ENCODE measurements around the gene CCDC85A. TPM values are rescaled to one million over a fixed set of nuclear protein-coding genes. Genes with fewer than 3 reads are reported as not detected.
A peak's percentile ranks its signal among the peaks of the same experiment; 100 is the strongest.
"Not testable (repeated sequence)": the region's sequence is repeated elsewhere in the genome, so short reads cannot be mapped to it uniquely, and the experiment has no call there.

The CCDC85A gene
- total RNA-seq = under 1 TPM; 0.18 to 0.86 TPM
- 0.36 TPM for polyA plus RNA-seq (2013, experiment 1 of 2)
- polyA plus RNA-seq (2013, experiment 2 of 2) = 0.62 TPM
- long read RNA-seq, experiment 1, partial matches to known transcripts = 0 of 1 reads
- long read RNA-seq, experiment 1, other reads (novel, unspliced or antisense) = 1 of 1 reads
- long read RNA-seq, experiment 2, partial matches to known transcripts = 0 of 3 reads
- long read RNA-seq, experiment 2, other reads (novel, unspliced or antisense) = 3 of 3 reads
- long read RNA-seq, experiment 3, partial matches to known transcripts = 0 of 1 reads
- long read RNA-seq, experiment 3, other reads (novel, unspliced or antisense) = 1 of 1 reads
- long read RNA-seq, experiment 4 = 0 reads

- H3K4me3 ChIP-seq (ENCODE audit: low read length) = peak within 1 kb of the TSS; percentile 68
- no peaks in the 10 kb centered on the region for H3K4me1 ChIP-seq (ENCODE audit: control insufficient read depth, insufficient read depth, low read length)
- peaks cover 96% of the 10 kb centered on the region for H3K27me3 ChIP-seq (ENCODE audit: control insufficient read depth, insufficient read depth, low read length, poor library complexity, severe bottlenecking)
- H3K27me3 Mint-ChIP-seq (ENCODE audit: insufficient read depth) = peaks cover 94% of the 10 kb centered on the region
- H3K9me3 ChIP-seq (ENCODE audit: control insufficient read depth, low read length) = no peaks in the 10 kb centered on the region
- TF ChIP-seq, protein P1, sequence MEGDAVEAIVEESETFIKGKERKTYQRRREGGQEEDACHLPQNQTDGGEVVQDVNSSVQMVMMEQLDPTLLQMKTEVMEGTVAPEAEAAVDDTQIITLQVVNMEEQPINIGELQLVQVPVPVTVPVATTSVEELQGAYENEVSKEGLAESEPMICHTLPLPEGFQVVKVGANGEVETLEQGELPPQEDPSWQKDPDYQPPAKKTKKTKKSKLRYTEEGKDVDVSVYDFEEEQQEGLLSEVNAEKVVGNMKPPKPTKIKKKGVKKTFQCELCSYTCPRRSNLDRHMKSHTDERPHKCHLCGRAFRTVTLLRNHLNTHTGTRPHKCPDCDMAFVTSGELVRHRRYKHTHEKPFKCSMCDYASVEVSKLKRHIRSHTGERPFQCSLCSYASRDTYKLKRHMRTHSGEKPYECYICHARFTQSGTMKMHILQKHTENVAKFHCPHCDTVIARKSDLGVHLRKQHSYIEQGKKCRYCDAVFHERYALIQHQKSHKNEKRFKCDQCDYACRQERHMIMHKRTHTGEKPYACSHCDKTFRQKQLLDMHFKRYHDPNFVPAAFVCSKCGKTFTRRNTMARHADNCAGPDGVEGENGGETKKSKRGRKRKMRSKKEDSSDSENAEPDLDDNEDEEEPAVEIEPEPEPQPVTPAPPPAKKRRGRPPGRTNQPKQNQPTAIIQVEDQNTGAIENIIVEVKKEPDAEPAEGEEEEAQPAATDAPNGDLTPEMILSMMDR (conservative IDR thresholded peaks at IDR 0.05) = peak; percentile 96
- peak; percentile 96 for DNase-seq
- H3K36me3 ChIP-seq (ENCODE audit: control insufficient read depth, insufficient read depth, low read length) = no peaks in the 10 kb centered on the region
- H3K4me3 Mint-ChIP-seq = peak within 1 kb of the TSS; percentile 62
- peaks cover 17% of the 10 kb centered on the region for H3K4me1 Mint-ChIP-seq
- 0 to 2% methylated on average over 11 to 86 of the region's 86 CpGs for WGBS, 2 experiments (ENCODE audit: insufficient coverage in 1 of 2, insufficient read length in 1 of 2)
- H3K9me3 Mint-ChIP-seq = peaks cover 1% of the 10 kb centered on the region
- no peak within 1 kb of the TSS for H3K27ac ChIP-seq (ENCODE audit: low read depth, low read length)
- H3K36me3 Mint-ChIP-seq (ENCODE audit: low read depth) = no peaks in the 10 kb centered on the region
- H3K9ac ChIP-seq (ENCODE audit: extremely low read depth, low read length, poor library complexity, severe bottlenecking) = no peak within 1 kb of the TSS
- H3K27ac Mint-ChIP-seq = no peak within 1 kb of the TSS
Observed at GRCh38 chr2:56183643-56184499, at the start of gene CCDC85A. Gene CCDC85A, plus strand, starts transcription at chr2:56183990. Its CDS starts 635 bp downstream, at chr2:56184625.

- Histone ChIP-seq H3K27ac (ENCODE audit: low read depth, low read length) (no peak overlapping the region), H3K27me3 (ENCODE audit: control insufficient read depth, insufficient read depth, low read length, poor library complexity, severe bottlenecking) (no peaks in the 10 kb centered on the region), H3K9ac (ENCODE audit: extremely low read depth, low read length, poor library complexity, severe bottlenecking) (no peak overlapping the region), H3K4me3 (ENCODE audit: low read length) (no peak overlapping the region), H3K4me1 (ENCODE audit: control insufficient read depth, insufficient read depth, low read length) (no peaks in the 10 kb centered on the region), H3K9me3 (ENCODE audit: control insufficient read depth, low read length) (no peaks in the 10 kb centered on the region), H3K36me3 (ENCODE audit: control insufficient read depth, insufficient read depth, low read length) (no peaks in the 10 kb centered on the region)
- peaks cover 8% of the 10 kb centered on the region for H3K9me3 Mint-ChIP-seq
- no peaks in the 10 kb centered on the region for H3K27me3 Mint-ChIP-seq (ENCODE audit: insufficient read depth)
- TF ChIP-seq, protein P1 (conservative IDR thresholded peaks at IDR 0.05) = no peak
- no peak overlapping the region for H3K4me3 Mint-ChIP-seq
- H3K27ac Mint-ChIP-seq = no peak overlapping the region
- no peaks in the 10 kb centered on the region for H3K4me1 Mint-ChIP-seq
- no peaks in the 10 kb centered on the region for H3K36me3 Mint-ChIP-seq (ENCODE audit: low read depth)
- WGBS, 2 experiments (ENCODE audit: insufficient coverage in 1 of 2, insufficient read length in 1 of 2) = 83 to 88% methylated on average over 1 to 4 of the region's 4 CpGs
- no peak for DNase-seq
Observed at GRCh38 chr2:56134861-56135260, 48.9 kb upstream of the CCDC85A start.

DNA sequence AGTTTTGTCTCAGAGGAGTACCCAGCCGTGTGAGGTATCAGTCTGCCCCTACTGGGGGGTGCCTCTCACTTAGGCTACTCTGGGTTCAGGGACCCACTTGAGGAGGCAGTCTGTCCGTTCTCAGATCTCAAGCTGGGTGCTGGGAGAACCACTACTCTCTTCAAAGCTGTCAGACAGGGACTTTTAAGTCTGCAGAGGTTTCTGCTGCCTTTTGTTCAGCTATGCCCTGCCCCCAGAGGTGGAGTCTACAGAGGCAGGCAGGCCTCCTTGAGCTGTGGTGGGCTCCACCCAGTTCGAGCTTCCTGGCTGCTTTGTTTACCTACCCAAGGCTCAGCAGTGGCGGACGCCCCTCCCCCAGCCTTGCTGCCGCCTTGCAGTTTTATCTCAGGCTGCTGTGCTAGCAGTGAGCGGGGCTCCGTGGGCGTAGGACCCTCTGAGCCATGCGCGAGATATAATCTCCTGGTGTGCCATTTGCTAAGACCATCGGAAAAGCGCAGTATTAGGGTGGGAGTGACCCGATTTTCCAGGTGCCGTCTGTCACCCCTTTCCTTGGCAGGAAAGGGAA, 41.2 kb upstream of the CCDC85A start:
- H3K4me1 Mint-ChIP-seq; H3K4me3 Mint-ChIP-seq; H3K4me1 ChIP-seq (ENCODE audit: control insufficient read depth, insufficient read depth, low read length); H3K9ac ChIP-seq (ENCODE audit: extremely low read depth, low read length, poor library complexity, severe bottlenecking); H3K4me3 ChIP-seq (ENCODE audit: low read length); DNase-seq; H3K27me3 Mint-ChIP-seq (ENCODE audit: insufficient read depth); H3K9me3 ChIP-seq (ENCODE audit: control insufficient read depth, low read length); H3K36me3 ChIP-seq (ENCODE audit: control insufficient read depth, insufficient read depth, low read length); H3K27me3 ChIP-seq (ENCODE audit: control insufficient read depth, insufficient read depth, low read length, poor library complexity, severe bottlenecking); H3K27ac ChIP-seq (ENCODE audit: low read depth, low read length); H3K36me3 Mint-ChIP-seq (ENCODE audit: low read depth); H3K27ac Mint-ChIP-seq: not testable (repeated sequence)
- WGBS, 2 experiments (ENCODE audit: insufficient coverage in 1 of 2, insufficient read length in 1 of 2) = 92 to 95% methylated on average over 6 to 15 of the region's 15 CpGs
- peaks cover 29% of the 10 kb centered on the region for H3K9me3 Mint-ChIP-seq

Data from endodermal cell (in vitro differentiated cells).